Peyer's patch (tissue), 4 donors: ENCODE measurements around the gene ZSWIM5. TPM values are rescaled to one million over a fixed set of nuclear protein-coding genes. Genes with fewer than 3 reads are reported as not detected.

ENCODE experiments used
- DNase-seq, 3 donors: peaks; one replicate each; pipeline ENCODE4 v3.0.0-alpha.2; 2017 to 2019
- H3K27ac ChIP-seq, 4 donors: fragments of 200-600 bp; sonication (generic); one replicate each; pipeline ENCODE4 v1.5.1; 2016 to 2019
- H3K27me3 ChIP-seq, 2 donors: fragments of 200-600 bp; sonication (generic); one replicate each; pipeline ENCODE4 v1.5.1; 2019
- H3K36me3 ChIP-seq, 3 donors: fragments of 200-600 bp; sonication (generic); one replicate each; pipeline ENCODE4 v1.5.1; 2016 to 2019
- H3K4me1 ChIP-seq, 4 donors: fragments of 200-600 bp; sonication (generic); one replicate each; pipeline ENCODE4 v1.5.1; 2016 to 2019
- H3K4me3 ChIP-seq, 4 donors: fragments of 200-600 bp; sonication (generic); 1 replicate in 3 of 4; 2 replicates in 1 of 4; pipeline ENCODE4 v1.5.1; 2016 to 2019; ENCODE audit warnings: mild to moderate bottlenecking in 1 of 4
- H3K9me3 ChIP-seq, 4 donors: fragments of 200-600 bp; sonication (generic); one replicate each; pipeline ENCODE4 v1.5.1; 2016 to 2019; ENCODE audit warnings: mild to moderate bottlenecking in 1 of 4
- POLR2A ChIP-seq, 2 donors: fragments of 450-650 bp; IDR thresholded peaks; one replicate each; pipeline ENCODE4 v1.5.1; 2017; ENCODE audit warnings: antibody characterized with exemption in 2 of 2, mild to moderate bottlenecking in 2 of 2, moderate library complexity in 2 of 2
- total RNA-seq, 4 donors: library from RNA; depleted of rRNA; stranded (reverse); fragments of >200 nt; gene quantifications; one replicate each; pipeline ENCODE4 v1.1.0, GENCODE V29; 2016
- TF ChIP-seq, protein P1 (sequence below), 6 experiments: fragments of 450-650 bp in 4 of 6; fragments of 200-600 bp in 2 of 6; sonication (generic) in 1 of 6; IDR thresholded peaks; one replicate each; pipeline ENCODE4 v1.5.1; 2017 to 2019; ENCODE audit warnings: antibody characterized with exemption in 6 of 6, mild to moderate bottlenecking in 3 of 6, moderate library complexity in 1 of 6

Gene ZSWIM5
- total RNA-seq, 4 donors from 2014 or later = 8.3 to 16.5 (median 13.4) TPM

DNA sequence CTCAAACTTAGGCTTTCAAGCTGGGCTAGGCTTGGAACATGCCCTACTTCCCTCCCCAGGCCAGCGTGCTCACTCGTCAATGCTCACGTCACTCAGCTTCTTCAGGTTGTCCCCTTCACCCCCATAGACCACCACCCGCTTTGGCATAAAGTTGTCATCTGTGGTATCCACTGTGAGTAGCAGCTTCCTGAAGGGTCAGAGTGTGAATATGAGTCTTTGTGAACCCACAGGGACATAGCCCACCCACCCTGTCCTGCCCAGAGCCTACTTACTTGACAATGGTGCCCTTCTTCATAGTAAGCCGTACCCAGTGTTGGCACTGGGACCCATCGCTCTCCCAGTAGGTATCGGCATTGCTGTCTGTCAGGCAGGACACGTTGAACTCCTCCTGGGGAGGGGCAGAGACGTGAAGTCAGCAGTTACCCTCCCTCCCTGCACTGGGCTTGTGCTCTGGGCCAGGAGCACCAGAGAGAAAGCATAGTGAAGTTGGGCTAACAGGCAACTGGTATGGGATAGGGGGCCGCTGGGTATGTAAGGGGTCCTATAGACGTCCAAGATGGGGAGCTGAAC, 197.0 kb downstream of the ZSWIM5 start:
- peaks cover 5 to 37% (median 25%) of the 10 kb centered on the region in 4 donors for H3K4me1 ChIP-seq
- DNase-seq = no peak
- no peak for TF ChIP-seq POLR2A (IDR thresholded peaks at IDR 0.05)
- TF ChIP-seq, protein P1, sequence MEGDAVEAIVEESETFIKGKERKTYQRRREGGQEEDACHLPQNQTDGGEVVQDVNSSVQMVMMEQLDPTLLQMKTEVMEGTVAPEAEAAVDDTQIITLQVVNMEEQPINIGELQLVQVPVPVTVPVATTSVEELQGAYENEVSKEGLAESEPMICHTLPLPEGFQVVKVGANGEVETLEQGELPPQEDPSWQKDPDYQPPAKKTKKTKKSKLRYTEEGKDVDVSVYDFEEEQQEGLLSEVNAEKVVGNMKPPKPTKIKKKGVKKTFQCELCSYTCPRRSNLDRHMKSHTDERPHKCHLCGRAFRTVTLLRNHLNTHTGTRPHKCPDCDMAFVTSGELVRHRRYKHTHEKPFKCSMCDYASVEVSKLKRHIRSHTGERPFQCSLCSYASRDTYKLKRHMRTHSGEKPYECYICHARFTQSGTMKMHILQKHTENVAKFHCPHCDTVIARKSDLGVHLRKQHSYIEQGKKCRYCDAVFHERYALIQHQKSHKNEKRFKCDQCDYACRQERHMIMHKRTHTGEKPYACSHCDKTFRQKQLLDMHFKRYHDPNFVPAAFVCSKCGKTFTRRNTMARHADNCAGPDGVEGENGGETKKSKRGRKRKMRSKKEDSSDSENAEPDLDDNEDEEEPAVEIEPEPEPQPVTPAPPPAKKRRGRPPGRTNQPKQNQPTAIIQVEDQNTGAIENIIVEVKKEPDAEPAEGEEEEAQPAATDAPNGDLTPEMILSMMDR (IDR thresholded peaks at IDR 0.05) = no peak
- H3K27ac ChIP-seq = no peak overlapping the region
- no peaks in the 10 kb centered on the region for H3K27me3 ChIP-seq
- H3K36me3 ChIP-seq = peaks cover 0 to 55% (median 0%) of the 10 kb centered on the region in 3 donors
- H3K4me3 ChIP-seq = peak overlapping the region in 2 of 4 donors; percentile 82 to 83
- H3K9me3 ChIP-seq = no peaks in the 10 kb centered on the region

DNA sequence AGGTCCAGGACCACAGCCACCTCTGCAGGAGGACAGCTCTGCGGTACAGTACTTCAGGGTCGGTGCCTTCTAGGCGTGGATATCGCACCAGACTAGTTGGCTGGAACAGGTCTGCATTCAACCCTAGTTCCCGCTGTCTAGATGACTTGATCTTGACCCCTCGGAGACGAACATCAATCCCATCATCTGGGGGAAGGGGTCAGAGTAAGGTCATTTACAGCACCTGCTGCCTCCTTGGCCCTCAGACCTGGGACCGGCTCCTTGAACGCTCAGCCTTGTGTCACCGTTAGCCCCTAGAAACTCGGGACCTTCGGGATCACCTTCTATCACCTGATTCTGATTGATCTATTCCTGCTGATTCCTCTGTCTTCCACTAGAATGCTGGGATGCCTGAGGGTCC, 197.9 kb downstream of the ZSWIM5 start:
- Histone ChIP-seq H3K9me3 (no peaks in the 10 kb centered on the region), H3K4me3 (no peak overlapping the region), H3K4me1 (peaks cover 5 to 32% (median 25%) of the 10 kb centered on the region in 4 donors), H3K27ac (no peak overlapping the region), H3K27me3 (no peaks in the 10 kb centered on the region), H3K36me3 (peaks cover 0 to 63% (median 0%) of the 10 kb centered on the region in 3 donors)
- DNase-seq = no peak
- TF ChIP-seq, protein P1 (IDR thresholded peaks at IDR 0.05) = no peak

DNA sequence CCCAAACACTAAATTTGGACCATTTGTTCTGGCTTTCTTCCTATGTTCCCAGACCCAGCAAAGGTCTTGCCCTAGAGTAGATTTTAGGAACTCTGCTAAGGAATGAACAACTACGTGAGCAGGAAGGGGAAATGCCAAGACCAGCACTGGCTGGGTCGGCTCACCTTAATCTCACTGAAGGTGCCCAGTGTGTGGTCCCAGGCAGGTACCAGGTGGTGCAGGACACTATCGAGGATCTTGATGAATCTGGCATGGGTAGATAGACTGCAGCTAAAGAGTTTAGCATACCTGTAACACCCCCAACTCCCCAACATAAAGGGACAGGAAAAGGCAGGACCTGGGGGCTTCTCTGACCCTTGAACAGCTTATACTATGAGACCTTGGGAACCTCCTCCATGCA, 198.3 kb downstream of the ZSWIM5 start:
- no peak for DNase-seq
- TF ChIP-seq, protein P1 (IDR thresholded peaks at IDR 0.05) = no peak
- no peak for TF ChIP-seq POLR2A (IDR thresholded peaks at IDR 0.05)
- peaks cover 0 to 68% (median 0%) of the 10 kb centered on the region in 3 donors for H3K36me3 ChIP-seq
- no peaks in the 10 kb centered on the region for H3K9me3 ChIP-seq
- peaks cover 5 to 29% (median 24%) of the 10 kb centered on the region in 4 donors for H3K4me1 ChIP-seq
- no peak overlapping the region for H3K27ac ChIP-seq
- H3K4me3 ChIP-seq = no peak overlapping the region
- no peaks in the 10 kb centered on the region for H3K27me3 ChIP-seq

DNA sequence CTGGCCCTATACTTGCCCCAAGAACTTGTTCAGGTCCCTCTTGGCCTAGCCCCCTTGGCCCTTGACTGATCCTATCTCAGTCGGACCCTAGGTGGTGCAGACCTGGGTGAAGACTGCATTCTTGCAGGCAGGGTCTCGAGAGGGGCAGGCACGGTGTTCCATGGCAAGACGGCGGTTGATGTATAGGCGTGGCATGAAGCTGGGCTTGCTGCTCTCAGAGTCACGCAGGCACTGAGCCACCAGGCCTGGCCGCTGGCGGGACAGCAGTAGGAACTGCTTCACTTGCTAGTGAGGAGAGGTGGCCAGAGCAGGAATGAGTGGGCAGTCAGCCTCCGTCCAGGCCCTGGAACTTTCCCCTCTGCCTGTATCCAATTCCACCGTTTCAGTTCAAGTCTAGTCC, 199.1 kb downstream of the ZSWIM5 start:
- no peak overlapping the region for H3K27ac ChIP-seq
- no peaks in the 10 kb centered on the region for H3K9me3 ChIP-seq
- TF ChIP-seq POLR2A (IDR thresholded peaks at IDR 0.05) = no peak
- TF ChIP-seq, protein P1 (IDR thresholded peaks at IDR 0.05) = no peak
- no peak overlapping the region for H3K4me3 ChIP-seq
- no peak for DNase-seq
- H3K27me3 ChIP-seq = no peaks in the 10 kb centered on the region
- peaks cover 5 to 21% (median 16%) of the 10 kb centered on the region in 4 donors for H3K4me1 ChIP-seq
- peaks cover 0 to 75% (median 0%) of the 10 kb centered on the region in 3 donors for H3K36me3 ChIP-seq

DNA sequence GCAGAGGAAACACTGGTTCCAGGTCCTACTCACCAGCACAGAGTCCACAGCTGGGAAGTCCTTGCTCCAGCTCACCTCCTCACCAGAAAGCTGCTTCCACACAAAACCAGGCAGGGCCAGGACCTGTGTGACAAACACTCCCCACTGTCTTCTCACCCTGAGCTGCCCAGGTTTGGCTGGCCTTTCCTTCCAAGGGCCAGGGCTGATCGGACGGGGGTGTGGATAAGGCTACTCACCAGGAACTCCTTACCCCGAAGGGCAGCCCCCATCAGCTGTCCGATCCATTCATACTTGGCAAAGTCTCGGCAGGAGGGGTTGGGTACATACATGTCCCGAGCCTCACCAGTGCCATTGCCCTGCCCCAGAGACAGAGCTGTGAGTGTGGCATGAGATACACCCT, 200.6 kb downstream of the ZSWIM5 start:
- H3K9me3 ChIP-seq = no peaks in the 10 kb centered on the region
- peaks cover 5 to 16% (median 12%) of the 10 kb centered on the region in 4 donors for H3K4me1 ChIP-seq
- no peak overlapping the region for H3K27ac ChIP-seq
- peaks cover 0 to 79% (median 0%) of the 10 kb centered on the region in 3 donors for H3K36me3 ChIP-seq
- DNase-seq = no peak
- no peak overlapping the region for H3K4me3 ChIP-seq
- TF ChIP-seq, protein P1 (IDR thresholded peaks at IDR 0.05) = no peak
- no peak for TF ChIP-seq POLR2A (IDR thresholded peaks at IDR 0.05)
- H3K27me3 ChIP-seq = no peaks in the 10 kb centered on the region
